HG03108 (cell line): ENCODE data around the gene CALHM3.

Source experiments
- ATAC-seq: cut with Tn5 transposase; IDR thresholded peaks from one replicate; pipeline ENCODE4 v1.9.1; 2021; ENCODE audit warnings: moderate library complexity; ENCODE audit not compliant: unreplicated experiment

CALHM3 gene

GRCh38 chr10:103475437-103475836 lies 3.6 kb downstream of the CALHM3 start:
- ATAC-seq: no peak

GRCh38 chr10:103474077-103474476 lies 5.0 kb downstream of the CALHM3 start:
- no peak for ATAC-seq

- no peak for ATAC-seq
These were observed 5.8 kb downstream of the CALHM3 start for GRCh38 chr10:103473261-103473671.

GRCh38 chr10:103472005-103472404 lies 7.0 kb downstream of the CALHM3 start:
- peak; percentile 28 for ATAC-seq

- peak; percentile 59 for ATAC-seq
These were observed 8.0 kb downstream of the CALHM3 start for GRCh38 chr10:103470761-103471653.

GRCh38 chr10:103469201-103469600 lies 9.8 kb downstream of the CALHM3 start:
- ATAC-seq: no peak

GRCh38 chr10:103467406-103467805 lies 11.6 kb downstream of the CALHM3 start:
- peak; percentile 20 for ATAC-seq

- no peak for ATAC-seq
These were observed 12.3 kb downstream of the CALHM3 start for GRCh38 chr10:103466734-103467133.

GRCh38 chr10:103465411-103466179 lies 13.4 kb downstream of the CALHM3 start:
- ATAC-seq: no peak

GRCh38 chr10:103463499-103463898 lies 15.5 kb downstream of the CALHM3 start:
- ATAC-seq: no peak

- no peak for ATAC-seq
These were observed 19.4 kb downstream of the CALHM3 start for GRCh38 chr10:103459615-103460014.

- peak; percentile 58 for ATAC-seq
These were observed 20.3 kb downstream of the CALHM3 start, which contains the start of gene CALHM1 for GRCh38 chr10:103458720-103459119. TSS of gene CALHM1 (minus strand) at chr10:103458900. CDS start at chr10:103458751, 149 bp downstream.

- no peak for ATAC-seq
These were observed 21.0 kb downstream of the CALHM3 start for GRCh38 chr10:103457896-103458583.

GRCh38 chr10:103457176-103457712 lies 21.8 kb downstream of the CALHM3 start:
- no peak for ATAC-seq

GRCh38 chr10:103456074-103456660 lies 22.9 kb downstream of the CALHM3 start:
- ATAC-seq: no peak

- no peak for ATAC-seq
These were observed 23.8 kb downstream of the CALHM3 start for GRCh38 chr10:103455235-103455634.

GRCh38 chr10:103454026-103454425 lies 25.0 kb downstream of the CALHM3 start:
- no peak for ATAC-seq

- no peak for ATAC-seq
These were observed 26.4 kb downstream of the CALHM3 start for GRCh38 chr10:103452506-103453230.

- ATAC-seq: peak; percentile 58
These were observed 27.1 kb downstream of the CALHM3 start, which contains the start of gene CALHM2 for GRCh38 chr10:103451831-103452505. TSS of gene CALHM2 (minus strand) at chr10:103452370. CDS start at chr10:103449941, 2,429 bp downstream.
